Lung (tissue), 12 donors: Measurements from ENCODE around the gene TLE7. TPM values are rescaled to one million over a fixed set of nuclear protein-coding genes. Genes with fewer than 3 reads are reported as not detected.
A peak's percentile ranks its signal among the peaks of the same experiment; 100 is the strongest.

Experiments
- ATAC-seq: fragments of 200-7000 bp; cut with Tn5 transposase; one replicate; pipeline ENCODE4 v1.9.1; 2020; ENCODE audit warnings: moderate number of reproducible peaks; ENCODE audit not compliant: insufficient read depth, low FRiP score
- DNase-seq, 3 donors: peaks; one replicate each; pipeline ENCODE4 v3.0.0-alpha.2; 2013 to 2017
- H3K27ac ChIP-seq, 2 donors: one replicate each; pipeline ENCODE4 v1.5.1; 2013; ENCODE audit warnings: mild to moderate bottlenecking in 2 of 2, moderate library complexity in 2 of 2, control low read depth in 1 of 2, inconsistent platforms in 1 of 2, low read depth in 1 of 2, low read length in 1 of 2
- H3K27me3 ChIP-seq, 3 donors: one replicate each; pipeline ENCODE4 v1.5.1; 2013; ENCODE audit warnings: low read length in 2 of 3; ENCODE audit not compliant: control insufficient read depth in 3 of 3, insufficient read depth in 3 of 3
- H3K36me3 ChIP-seq, 4 donors: one replicate each; pipeline ENCODE4 v1.5.1; 2013; ENCODE audit warnings: low read length in 4 of 4, mild to moderate bottlenecking in 1 of 4, moderate library complexity in 1 of 4; ENCODE audit not compliant: control insufficient read depth in 4 of 4, insufficient read depth in 4 of 4
- H3K4me1 ChIP-seq, 5 donors: one replicate each; pipeline ENCODE4 v1.5.1; 2013; ENCODE audit warnings: low read length in 5 of 5, mild to moderate bottlenecking in 2 of 5, moderate library complexity in 1 of 5; ENCODE audit not compliant: control insufficient read depth in 5 of 5, insufficient read depth in 5 of 5
- H3K4me3 ChIP-seq: one replicate; pipeline ENCODE4 v1.5.1; 2013; ENCODE audit warnings: mild to moderate bottlenecking, control low read depth, moderate library complexity
- H3K9ac ChIP-seq, 2 donors: one replicate each; pipeline ENCODE4 v1.5.1; 2013; ENCODE audit warnings: low read length in 2 of 2, control low read depth in 1 of 2; ENCODE audit not compliant: insufficient read depth in 1 of 2
- H3K9me3 ChIP-seq, 4 donors: one replicate each; pipeline ENCODE4 v1.5.1; 2013; ENCODE audit warnings: low read length in 3 of 4, mild to moderate bottlenecking in 1 of 4, moderate library complexity in 1 of 4; ENCODE audit not compliant: control insufficient read depth in 4 of 4, insufficient read depth in 3 of 4
- WGBS, 2 donors: extraction: QIAGEN DNeasy Blood & Tissue Kit; methylation state at CpG; one replicate each; pipeline ENCODE4 v1.1.7; 2013; 5-methylcytosine and 5-hydroxymethylcytosine counted together
- polyA plus RNA-seq, 2 donors: library from polyadenylated mRNA; stranded (reverse); fragments of 200-250 nt; gene quantifications; one replicate each; pipeline ENCODE4 v1.2.1, GENCODE V29; 2013
- total RNA-seq, 2 donors: library from RNA; depleted of rRNA in 1 of 2; stranded (reverse); fragments of >200 nt in 1 of 2; gene quantifications; one replicate each; pipeline ENCODE4 v1.2.1, GENCODE V29; 2014 to 2021
- TF ChIP-seq, protein P1 (sequence below): IDR thresholded peaks from 2 replicates; pipeline ENCODE4 v1.5.1; 2012; ENCODE audit warnings: mild to moderate bottlenecking; ENCODE audit errors: control extremely low read depth, extremely low read depth
- donor health status: control.
- donor health status: control.
- donor health status: Bipolar disorder and iron deficiency.
- donor health status: healthy.
- donor health status: DM: yes; HTN: yes; CAD: no.

TLE7 gene
- total and polyA plus RNA-seq, 4 donors, result not detected

DNA sequence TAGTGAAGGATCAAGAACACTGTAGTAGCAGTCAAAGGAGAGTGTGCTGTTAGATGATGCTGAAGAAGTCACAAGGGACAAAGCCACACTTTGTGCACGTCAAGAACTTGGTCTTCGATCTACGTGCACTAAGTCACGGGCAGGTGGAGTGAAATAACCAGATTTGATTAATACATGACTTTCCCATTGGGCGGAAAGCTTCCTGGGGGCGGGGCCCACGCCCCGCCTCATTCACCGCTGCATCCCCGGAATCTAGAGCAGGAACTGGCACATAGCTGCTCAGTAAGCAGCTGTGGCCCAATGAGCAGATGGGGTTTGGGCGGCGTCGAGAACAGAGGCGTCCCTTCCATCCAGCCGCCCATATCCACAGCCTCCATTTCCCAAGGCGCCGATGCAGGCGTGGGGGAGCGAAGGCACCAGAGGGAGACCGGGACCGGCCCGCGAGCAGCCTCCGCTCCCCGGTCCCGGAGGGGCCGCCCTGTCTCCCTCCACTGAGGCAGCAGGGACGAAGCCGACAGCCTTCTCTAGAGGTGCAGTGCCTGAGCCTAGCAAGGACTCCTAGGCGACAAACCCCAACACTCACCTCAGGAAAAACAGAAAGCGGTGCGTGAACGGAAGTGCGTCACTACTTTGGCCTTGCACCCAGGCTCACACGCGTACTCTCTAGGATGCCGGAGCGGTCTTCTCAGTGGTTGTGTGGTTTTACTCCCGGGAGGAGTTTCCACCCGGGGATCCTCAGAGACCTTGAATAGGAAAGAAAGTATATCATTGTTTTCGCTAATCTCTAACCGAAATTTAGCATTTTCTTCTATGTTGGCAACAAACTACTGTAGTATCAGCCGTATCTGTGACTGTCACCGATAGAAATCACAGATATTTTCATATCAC, 42.4 kb upstream of the TLE7 start:
- ATAC-seq (peak; percentile 94), DNase-seq (peak; percentile 91 to 96 (median 94))
- peak overlapping the region; percentile 76 for H3K4me3 ChIP-seq
- H3K9ac ChIP-seq, result peak overlapping the region; percentile 90 to 95
- TF ChIP-seq, protein P1, sequence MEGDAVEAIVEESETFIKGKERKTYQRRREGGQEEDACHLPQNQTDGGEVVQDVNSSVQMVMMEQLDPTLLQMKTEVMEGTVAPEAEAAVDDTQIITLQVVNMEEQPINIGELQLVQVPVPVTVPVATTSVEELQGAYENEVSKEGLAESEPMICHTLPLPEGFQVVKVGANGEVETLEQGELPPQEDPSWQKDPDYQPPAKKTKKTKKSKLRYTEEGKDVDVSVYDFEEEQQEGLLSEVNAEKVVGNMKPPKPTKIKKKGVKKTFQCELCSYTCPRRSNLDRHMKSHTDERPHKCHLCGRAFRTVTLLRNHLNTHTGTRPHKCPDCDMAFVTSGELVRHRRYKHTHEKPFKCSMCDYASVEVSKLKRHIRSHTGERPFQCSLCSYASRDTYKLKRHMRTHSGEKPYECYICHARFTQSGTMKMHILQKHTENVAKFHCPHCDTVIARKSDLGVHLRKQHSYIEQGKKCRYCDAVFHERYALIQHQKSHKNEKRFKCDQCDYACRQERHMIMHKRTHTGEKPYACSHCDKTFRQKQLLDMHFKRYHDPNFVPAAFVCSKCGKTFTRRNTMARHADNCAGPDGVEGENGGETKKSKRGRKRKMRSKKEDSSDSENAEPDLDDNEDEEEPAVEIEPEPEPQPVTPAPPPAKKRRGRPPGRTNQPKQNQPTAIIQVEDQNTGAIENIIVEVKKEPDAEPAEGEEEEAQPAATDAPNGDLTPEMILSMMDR, result no peak
- peaks cover 0 to 5% (median 3%) of the 10 kb centered on the region in 5 donors for H3K4me1 ChIP-seq
- H3K36me3 ChIP-seq, result peaks cover 0 to 2% (median 0%) of the 10 kb centered on the region in 4 donors
- WGBS, 2 donors, result 0% methylated on average over 43 to 44 of the region's 44 CpGs
- no peaks in the 10 kb centered on the region for H3K9me3 ChIP-seq
- peak overlapping the region; percentile 95 to 98 for H3K27ac ChIP-seq
- no peaks in the 10 kb centered on the region for H3K27me3 ChIP-seq

DNA sequence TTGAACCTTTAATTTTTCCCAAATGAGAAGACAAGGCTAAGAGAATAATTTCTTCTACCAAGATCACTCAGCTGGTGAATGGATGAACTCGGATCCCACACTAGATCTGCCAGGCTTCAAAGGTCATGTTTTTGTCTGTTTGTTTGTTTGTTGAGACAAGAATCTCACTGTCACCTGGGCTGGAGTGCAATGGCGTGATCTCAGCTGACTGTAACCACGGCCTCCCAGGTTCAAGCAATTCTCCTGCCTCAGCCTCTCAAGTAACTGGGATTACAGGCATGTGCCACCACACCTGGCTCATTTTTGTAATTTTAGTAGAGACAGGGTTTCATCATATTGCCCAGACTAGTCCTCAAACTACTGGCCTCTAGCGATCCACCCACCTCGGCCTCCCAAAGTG, 40.7 kb upstream of the TLE7 start:
- no peak overlapping the region for H3K27ac ChIP-seq
- no peak for ATAC-seq
- H3K36me3 ChIP-seq, result peaks cover 0 to 7% (median 2%) of the 10 kb centered on the region in 4 donors
- TF ChIP-seq, protein P1, result no peak
- DNase-seq, result no peak
- no peak overlapping the region for H3K9ac ChIP-seq
- H3K4me1 ChIP-seq, result peaks cover 0 to 5% (median 3%) of the 10 kb centered on the region in 5 donors
- 91 to 94% methylated on average over 5 of the region's 5 CpGs for WGBS, 2 donors
- H3K27me3 ChIP-seq, result no peaks in the 10 kb centered on the region
- no peaks in the 10 kb centered on the region for H3K9me3 ChIP-seq
- no peak overlapping the region for H3K4me3 ChIP-seq

DNA sequence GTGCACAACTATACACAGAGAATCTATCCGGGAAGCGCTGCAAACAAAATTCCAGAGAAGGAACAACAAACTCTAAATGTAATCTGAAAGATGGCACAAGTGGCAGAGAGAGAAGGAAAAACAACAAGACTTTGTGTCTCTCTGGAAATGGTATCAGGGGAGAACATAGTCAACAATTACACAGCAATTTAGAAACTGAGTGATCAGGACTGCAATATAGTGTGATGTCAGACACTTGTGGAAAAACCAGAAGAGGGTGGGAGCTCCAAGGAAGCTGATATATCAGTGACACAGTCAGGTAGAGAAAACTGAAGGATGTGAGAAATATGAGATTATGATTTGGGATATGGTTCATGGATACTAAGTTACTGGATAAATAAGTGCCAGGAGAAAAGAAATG, 39.1 kb upstream of the TLE7 start:
- no peak overlapping the region for H3K4me3 ChIP-seq
- ATAC-seq (no peak), DNase-seq (no peak)
- no peaks in the 10 kb centered on the region for H3K9me3 ChIP-seq
- TF ChIP-seq, protein P1, result no peak
- no peak overlapping the region for H3K27ac ChIP-seq
- H3K27me3 ChIP-seq, result no peaks in the 10 kb centered on the region
- H3K9ac ChIP-seq, result no peak overlapping the region
- peaks cover 0 to 13% (median 6%) of the 10 kb centered on the region in 4 donors for H3K36me3 ChIP-seq
- 94 to 96% methylated on average over 2 of the region's 2 CpGs for WGBS, 2 donors
- H3K4me1 ChIP-seq, result peaks cover 0 to 5% (median 3%) of the 10 kb centered on the region in 5 donors
